HG03097 (cell line): ENCODE measurements around the gene FAM156B.
"Not testable (repeated sequence)": the region's sequence is repeated elsewhere in the genome, so short reads cannot be mapped to it uniquely, and the experiment has no call there.

Source experiments
- ATAC-seq: cut with Tn5 transposase; IDR thresholded peaks from one replicate; pipeline ENCODE4 v1.9.1; 2021; ENCODE audit not compliant: unreplicated experiment, low FRiP score

The FAM156B gene

DNA sequence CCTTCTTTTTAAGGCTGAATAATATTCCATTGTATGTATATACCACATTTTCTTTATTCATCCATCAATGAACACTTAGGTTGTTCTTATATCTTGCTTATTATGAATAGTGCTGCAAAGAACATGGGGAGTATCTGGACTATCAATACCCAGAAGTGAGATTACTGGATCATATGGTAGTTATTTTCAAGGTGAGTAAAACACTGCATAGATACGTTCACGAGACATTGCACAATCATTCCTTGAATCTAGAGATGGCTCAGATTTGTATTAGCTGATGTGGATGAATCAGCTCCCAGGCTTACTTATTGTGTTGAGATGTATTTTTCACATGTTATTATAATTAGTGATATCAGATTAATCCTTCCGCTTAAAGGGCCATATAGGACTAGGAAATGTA lies 17.6 kb downstream of the FAM156B start:
- ATAC-seq, result not testable (repeated sequence)

DNA sequence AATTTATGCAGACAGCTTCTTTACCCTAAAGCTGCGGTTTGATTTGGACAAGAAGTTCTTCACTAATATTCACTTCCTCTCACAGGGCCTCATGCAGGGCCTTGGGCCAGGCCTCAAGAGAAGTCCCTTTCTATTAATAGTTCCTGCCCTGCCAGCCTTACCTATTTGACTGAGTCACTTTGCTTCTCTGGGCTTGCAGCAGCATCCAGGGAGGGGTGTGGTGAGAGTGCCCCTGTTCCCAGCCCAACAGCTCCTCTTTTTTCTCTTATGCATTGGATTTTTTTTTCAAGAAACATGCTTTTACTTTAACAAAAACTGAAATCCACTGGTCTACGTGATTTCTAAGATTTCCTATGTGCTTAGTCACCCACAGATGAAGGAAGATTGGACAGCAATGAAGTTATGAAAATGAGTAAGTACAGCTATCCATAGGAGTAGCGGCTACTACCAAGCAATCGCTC lies 26.7 kb downstream of the FAM156B start:
- ATAC-seq, result peak; percentile 38

GRCh38 chrX:52930214-52930613 lies 33.1 kb downstream of the FAM156B start:
- not testable (repeated sequence) for ATAC-seq

DNA sequence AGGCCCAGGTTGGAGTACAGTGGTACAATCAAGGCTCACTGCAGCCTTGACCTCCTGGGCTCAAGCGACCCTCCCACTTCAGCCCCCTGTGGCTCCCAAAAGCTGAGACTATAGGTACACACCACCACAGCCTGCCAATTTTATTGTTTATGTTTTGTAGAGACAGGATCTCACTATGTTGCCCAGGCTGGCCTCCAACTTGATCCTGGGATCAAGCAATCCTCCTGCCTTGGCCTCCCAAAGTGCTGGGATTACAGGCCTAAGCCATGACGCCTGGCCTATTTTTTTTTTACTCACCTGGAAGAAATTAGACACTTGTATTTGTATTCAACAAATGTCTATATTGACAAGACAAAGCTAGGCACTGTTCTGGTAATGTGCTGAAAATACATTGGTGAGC lies 36.1 kb downstream of the FAM156B start:
- ATAC-seq, result no peak

DNA sequence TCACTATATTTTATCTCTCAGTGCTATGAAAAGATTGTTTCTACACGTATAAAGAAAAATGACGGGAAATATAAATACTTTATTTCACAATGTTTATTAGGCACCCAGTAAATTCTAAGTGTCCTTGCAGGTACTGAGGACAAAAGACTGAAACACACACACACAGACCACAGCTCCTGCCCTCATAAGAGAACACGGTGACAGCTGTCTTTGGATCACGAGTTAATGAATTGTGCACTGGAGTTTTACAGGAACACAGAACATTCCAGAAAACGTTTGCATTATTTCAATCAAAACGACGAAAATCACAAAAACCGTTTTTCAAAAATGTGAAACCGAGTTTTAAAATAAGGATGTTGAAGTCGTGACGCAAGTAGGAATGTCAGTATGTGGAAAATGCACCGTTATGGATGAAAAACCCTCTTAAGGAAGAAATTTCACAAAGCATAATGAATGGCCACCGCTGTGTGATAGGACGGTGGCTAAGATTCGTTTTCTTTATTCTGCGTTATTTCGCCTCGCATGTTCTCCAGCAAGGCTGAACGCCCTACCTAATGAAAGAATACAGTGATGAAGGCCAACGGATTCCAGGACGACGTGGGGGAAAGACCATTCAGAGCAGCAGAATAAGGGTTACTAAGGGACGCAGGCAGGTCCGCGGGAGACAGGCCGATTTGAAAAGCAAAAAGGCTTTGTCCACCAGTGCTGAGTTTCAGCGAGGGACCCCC lies 37.0 kb downstream of the FAM156B start:
- no peak for ATAC-seq

DNA sequence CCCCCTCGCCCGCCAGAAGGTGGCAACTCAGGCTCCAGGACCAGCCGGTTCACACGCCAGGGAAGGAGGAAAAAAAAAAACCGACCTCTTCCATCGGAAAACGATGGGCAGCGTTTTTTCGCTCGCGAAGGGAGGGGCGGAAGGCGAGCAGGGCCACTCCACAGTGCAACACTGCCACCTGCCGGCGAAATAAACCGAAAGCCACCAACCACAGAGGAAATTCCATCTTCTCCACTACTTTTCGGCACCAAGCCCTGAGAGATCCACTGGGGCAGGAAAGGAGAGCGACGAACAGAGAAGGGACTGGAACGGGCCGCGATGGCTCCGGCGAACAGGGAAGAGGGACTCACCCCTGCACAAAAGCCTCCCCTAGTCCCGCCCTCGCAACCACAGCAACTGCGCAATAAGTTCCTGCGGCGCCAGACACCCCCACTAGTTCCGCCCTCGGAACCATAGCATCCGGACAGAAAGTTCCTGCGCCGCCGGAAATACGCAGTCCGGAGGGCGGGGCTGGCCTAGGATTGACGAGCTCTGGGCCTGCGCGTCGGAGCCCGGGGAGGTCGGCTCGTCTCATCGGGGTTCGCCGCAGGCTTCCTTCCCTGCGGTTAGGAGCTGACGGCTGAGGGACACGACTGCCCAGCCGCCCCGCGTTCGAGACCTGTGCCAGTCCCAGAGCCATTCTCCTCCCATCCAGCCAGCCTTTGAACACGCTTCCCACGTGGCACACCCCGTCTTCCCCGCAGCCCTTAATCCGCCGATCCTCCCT lies 37.8 kb downstream of the FAM156B start:
- ATAC-seq, result peak; percentile 94

GRCh38 chrX:52935470-52935784 lies 38.3 kb downstream of the FAM156B start:
- ATAC-seq, result not testable (repeated sequence)

DNA sequence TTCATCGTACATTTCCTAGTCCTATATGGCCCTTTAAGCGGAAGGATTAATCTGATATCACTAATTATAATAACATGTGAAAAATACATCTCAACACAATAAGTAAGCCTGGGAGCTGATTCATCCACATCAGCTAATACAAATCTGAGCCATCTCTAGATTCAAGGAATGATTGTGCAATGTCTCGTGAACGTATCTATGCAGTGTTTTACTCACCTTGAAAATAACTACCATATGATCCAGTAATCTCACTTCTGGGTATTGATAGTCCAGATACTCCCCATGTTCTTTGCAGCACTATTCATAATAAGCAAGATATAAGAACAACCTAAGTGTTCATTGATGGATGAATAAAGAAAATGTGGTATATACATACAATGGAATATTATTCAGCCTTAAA lies 43.6 kb downstream of the FAM156B start:
- not testable (repeated sequence) for ATAC-seq

DNA sequence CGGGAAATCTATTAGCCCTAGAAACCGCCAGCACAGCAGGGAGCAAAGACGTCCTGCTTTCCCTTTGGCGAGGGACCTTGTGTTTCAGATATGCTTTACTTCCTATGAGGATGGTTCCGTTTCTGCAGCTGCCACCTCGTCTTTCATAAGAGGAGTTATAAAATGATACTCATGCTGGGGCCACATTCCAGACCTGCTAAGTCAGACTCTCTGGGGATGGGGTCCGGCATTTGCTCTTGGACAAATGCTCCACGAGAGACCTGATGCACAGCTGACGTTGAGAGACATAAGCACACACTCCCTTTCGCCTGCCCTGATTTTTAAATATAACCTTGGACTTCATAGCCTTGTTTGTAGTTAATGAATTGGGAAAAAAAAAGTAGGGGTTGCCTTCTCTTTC lies 44.6 kb downstream of the FAM156B start:
- ATAC-seq, result not testable (repeated sequence)

DNA sequence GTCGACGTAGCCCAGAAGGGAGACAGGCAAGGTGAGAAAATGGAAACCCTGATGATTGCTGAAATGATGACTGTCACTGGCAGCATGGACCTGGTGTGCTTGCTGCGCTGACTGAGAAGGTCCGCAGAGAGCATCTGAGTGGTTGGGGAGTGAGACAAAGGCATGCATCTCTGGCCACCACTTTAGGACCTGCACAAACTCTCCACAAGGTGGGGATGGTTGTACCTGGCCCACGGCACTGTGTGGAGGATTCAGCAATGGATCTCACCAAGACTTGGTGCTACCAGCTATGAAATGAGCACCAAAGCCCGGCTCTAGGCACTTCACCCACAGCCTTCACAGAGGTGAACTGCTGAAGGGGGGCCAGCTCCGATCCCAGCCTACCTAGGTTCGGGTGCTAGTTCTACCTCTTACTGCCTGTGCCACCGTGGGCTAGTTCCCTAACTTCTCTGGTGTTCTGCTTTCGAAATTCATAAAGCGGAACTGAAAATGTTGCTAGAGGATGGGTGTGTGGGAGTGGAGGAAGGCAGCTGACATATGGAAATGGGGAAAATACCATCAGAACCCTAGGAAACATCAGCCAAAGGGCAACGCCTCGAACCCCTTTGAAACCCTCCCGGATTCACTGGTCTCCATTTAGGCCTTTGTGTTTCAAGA lies 48.8 kb downstream of the FAM156B start:
- not testable (repeated sequence) for ATAC-seq

GRCh38 chrX:52947501-52947900 lies 50.4 kb downstream of the FAM156B start:
- ATAC-seq, result not testable (repeated sequence)

DNA sequence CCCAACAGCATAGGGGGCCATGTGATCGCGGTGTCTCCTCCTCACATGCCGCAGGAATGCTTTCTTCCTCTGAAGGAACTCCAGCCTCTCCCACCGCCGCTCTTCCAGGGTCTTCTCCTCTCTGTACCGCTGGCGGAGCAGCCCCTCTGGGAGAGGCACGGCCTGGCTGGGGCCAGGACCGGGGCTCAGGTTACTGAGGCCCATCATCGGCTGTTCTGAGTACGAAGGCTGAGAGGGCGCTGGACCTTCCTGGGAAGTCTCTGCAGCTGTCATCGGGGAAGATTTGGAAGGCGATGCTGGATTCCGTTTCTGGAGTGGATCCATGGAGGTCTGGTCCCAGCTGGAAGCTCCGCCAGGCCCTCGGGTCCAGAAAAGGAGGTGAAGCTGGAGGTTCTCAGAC lies 51.1 kb downstream of the FAM156B start:
- not testable (repeated sequence) for ATAC-seq

GRCh38 chrX:52949325-52949724 lies 52.2 kb downstream of the FAM156B start:
- not testable (repeated sequence) for ATAC-seq

- not testable (repeated sequence) for ATAC-seq
Observed at GRCh38 chrX:52949884-52950283, 52.8 kb downstream of the FAM156B start.
